Body of pancreas (tissue), 4 donors: ENCODE results near the gene MVP.

Experiments
- POLR2A ChIP-seq, 3 donors: fragments of 450-650 bp; IDR thresholded peaks; one replicate each; pipeline ENCODE4 v1.6.1; 2016; ENCODE audit warnings: antibody characterized with exemption in 3 of 3, mild to moderate bottlenecking in 2 of 3
- TF ChIP-seq, protein P1 (sequence below), 7 experiments: fragments of 450-650 bp in 4 of 7; fragments of 200-600 bp in 3 of 7; sonication (generic) in 3 of 7; IDR thresholded peaks; one replicate each; pipeline ENCODE4 v1.5.1; 2016 to 2019; ENCODE audit warnings: antibody characterized with exemption in 7 of 7

DNA sequence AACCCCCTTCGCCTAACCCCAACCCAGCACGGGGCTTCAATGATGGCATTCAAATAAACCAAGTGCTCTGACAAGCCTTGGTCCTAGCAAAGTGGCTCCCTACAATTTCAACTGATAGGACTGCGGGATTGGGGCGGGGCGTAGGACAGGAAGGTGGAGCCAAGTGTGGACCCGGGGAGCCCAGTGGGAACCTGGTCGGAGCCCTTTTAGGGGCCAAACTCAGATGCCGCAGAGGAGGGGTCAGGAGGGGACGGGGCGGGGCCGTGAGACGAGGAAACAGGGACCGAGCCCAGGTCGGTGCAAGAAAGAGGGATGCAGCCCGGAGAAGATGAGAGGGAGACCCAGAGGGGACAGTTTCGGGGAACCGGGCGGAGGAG, 55.9 kb downstream of the MVP start:
- TF ChIP-seq, protein P1, sequence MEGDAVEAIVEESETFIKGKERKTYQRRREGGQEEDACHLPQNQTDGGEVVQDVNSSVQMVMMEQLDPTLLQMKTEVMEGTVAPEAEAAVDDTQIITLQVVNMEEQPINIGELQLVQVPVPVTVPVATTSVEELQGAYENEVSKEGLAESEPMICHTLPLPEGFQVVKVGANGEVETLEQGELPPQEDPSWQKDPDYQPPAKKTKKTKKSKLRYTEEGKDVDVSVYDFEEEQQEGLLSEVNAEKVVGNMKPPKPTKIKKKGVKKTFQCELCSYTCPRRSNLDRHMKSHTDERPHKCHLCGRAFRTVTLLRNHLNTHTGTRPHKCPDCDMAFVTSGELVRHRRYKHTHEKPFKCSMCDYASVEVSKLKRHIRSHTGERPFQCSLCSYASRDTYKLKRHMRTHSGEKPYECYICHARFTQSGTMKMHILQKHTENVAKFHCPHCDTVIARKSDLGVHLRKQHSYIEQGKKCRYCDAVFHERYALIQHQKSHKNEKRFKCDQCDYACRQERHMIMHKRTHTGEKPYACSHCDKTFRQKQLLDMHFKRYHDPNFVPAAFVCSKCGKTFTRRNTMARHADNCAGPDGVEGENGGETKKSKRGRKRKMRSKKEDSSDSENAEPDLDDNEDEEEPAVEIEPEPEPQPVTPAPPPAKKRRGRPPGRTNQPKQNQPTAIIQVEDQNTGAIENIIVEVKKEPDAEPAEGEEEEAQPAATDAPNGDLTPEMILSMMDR (IDR thresholded peaks at IDR 0.05) = no peak
- TF ChIP-seq POLR2A (IDR thresholded peaks at IDR 0.05) = no peak
